CD4-positive, alpha-beta T cell treated with Interleukin-12 subunit alpha and Interleukin-12 subunit beta, for 1 hour (primary cell): Measurements from ENCODE around the gene SGO1.
"Not testable (repeated sequence)": the region's sequence is repeated elsewhere in the genome, so short reads cannot be mapped to it uniquely, and the experiment has no call there.

Experiments
- DNase-seq: peaks from one replicate; pipeline ENCODE4 v3.0.0-alpha.2; 2020

The SGO1 gene

DNA sequence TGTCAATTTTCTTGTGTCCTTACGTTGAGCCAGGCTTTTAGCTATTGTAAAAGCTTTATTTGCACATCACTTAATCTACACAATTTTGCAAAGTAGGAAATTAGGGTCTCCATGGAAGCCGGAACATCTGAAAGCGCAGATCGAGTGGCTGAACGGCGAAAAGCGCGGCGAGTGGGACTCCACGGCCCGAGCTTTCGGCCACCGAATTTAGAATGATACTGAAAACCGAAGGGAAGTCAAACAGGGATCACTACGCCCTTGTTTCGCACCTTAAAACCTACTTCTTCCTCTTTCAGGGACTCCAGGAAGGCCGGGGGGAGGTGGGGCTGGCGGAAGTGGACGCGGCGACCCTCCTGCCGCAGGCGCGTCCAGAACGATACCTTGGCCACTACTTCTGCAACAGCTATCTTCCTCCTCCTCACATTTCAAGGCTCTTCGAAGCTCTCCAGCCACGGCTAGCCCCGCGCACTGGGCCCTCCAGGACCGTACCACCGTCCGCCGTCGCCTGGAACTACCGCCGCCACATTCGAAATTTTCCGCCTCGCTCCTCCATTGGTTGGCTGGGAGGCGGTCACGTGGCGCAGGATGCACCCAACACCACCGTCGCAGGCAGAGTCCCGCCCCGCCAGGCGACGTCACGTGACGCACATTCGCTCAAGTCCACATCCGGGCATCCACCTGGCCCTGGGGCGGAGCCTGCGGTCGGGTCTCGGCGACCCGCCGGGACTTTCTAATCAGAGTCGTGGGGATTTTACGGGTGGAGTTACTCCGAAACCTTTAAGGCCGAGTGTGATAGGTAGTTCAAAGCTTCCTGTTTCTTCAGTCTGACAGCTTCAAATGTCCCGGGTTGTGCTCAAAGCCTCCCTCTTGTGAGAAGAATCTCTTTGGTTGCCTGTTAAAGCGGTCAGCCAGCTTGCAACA lies at the start of gene SGO1:
Gene SGO1, minus strand, starts transcription at position 528 of the 921 bp plus-strand sequence. CDS start 2,179 bp downstream, outside the sequence.
- peak; percentile 100 for DNase-seq

DNA sequence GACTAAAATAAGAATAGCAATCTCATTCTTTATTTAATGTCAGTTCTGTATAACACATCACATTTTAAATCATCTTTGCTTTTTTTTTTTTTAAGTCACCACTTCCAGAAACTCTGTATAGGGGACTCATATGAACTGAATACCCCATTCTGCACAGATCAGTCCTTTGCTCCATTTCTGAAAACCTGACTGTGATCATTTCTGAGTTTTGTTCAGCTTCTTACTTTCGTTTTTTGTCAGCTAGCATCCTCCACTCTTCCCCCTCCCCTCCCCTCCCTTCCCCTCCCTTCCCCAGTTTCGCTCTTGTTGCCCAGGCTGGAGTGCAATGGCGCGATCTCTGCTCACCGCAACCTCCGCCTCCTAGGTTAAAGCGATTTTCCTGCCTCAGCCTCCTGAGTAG lies 49.8 kb upstream of the SGO1 start:
- DNase-seq = no peak

DNA sequence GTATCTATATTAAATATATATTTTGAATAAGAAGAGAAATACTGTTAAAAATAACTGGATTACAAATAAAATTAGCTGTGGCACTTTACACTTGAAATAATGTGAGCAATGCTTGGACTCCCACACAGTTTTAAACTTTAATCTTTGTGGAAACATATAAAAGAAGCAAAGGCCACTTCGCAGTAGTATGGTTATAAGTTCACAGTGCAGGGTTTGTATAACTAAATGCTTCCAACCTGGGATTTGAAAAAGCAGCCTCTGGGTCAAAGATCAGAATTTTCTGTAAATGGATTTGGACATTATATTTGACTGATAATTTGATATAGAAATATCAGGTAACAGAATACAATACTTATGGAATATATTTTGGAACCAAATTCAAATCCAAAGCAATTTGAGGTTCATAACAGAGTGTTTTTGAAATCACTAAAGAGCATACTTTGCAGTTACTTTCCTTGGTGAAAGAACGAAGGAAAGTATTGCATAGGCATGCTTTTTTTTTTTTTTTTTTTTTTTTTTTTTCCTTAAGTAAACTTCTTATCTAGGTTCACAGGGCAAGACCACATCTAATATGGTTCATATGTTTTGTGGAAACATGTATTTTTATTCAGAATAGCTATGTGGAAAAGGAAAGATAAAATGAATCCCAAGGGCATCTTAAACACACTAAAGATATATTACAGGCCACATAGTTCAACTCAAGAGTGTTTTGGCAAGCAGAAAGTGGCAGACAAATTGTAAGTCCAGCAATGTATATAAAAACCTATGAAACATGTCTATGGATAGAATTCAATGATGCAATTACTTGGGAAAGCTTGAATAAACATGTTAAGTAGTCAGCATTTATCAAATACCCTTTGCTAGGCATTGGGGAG lies 47.1 kb upstream of the SGO1 start:
- DNase-seq = no peak

DNA sequence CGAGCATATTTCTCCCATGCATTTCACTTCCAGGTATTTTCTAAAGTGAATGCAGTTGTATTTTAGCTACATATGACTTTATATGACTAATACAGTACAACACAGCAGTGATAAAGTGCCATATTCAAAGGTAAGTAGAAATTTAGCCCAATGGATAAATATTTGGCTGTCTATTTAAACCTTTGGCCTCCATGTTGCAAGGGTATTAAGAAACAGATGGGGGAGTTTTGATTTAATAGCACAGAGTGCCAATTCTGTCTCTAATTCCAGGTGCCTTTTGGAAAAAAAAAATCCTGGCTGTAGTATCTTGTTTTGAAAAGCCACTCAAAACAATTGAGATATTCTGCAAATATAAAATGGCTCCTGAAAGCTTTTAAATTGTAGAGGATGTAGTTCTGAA lies 44.9 kb upstream of the SGO1 start:
- DNase-seq = no peak

DNA sequence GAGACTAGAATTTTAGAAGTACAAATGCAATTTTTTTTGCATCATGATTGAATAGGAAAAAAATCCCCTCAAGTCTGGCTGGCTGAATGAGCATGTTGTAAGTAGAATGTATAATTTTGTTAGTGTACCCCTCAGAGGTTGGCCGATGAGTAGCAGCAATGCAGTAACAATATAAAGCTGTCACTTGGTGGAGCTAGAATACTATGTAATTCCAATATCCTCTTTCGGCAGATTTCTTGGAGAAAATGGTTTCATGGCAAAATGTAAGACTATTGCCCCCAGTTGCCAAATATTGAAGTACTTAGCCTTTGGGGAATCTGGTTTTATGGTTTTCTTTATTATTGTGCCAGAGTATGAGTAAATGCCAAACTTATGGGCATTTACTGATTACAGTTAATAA lies 39.8 kb upstream of the SGO1 start:
- no peak for DNase-seq

DNA sequence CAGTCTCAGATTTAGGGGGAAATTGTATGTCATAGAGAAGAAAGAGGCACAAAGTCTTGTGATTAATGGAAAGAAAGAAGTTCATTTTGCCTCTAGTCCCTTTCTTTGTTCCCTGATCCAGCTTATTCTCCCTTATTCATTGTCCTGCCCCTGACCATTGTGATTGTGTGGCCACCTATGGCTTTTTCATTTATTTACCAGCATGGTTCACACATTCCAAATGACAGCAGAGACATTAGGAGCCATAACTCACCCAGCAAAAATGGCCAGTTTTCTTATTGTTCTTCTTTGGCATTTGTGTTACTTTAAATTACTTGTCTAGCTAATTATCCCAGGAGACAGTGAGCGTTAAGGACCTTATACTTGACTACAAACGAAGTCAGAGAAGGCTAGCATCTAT lies 36.3 kb upstream of the SGO1 start:
- no peak for DNase-seq

DNA sequence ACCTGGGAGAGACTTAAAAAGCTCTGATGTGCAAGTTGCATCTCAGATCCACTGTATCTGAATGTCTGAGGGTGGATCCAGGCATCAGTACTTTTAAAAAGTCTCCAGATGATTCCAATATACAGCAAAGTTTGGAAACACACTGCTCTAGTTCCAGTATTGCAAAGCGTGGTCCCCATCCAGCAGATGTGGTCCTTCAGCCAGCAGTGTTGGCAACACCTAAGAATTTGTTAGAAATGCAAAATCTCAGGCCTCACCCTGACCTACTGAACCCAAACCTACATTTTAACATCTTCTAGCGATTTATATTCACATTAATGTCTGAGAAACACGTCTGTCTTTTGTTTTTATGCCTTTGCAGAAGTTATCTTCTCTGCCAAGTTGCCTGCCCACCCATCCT lies 32.2 kb upstream of the SGO1 start:
- DNase-seq = no peak

DNA sequence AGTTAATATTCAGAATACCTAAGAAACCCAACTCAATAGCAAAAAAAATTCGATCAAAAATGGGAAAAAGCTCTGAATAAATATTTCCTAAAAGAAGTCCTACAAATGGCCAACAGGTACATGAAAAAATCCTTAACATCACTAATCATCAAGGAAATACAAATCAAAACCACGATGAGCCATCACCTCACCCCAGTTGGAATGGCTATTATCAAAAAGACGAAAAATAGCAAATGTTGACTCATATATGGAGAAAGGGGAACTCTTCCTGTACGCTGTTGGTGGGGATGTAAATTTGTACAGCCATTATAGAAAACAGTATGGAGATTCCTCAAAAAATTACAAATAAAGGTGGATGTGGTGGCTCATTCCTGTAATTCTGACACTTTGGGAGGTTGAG lies 29.6 kb upstream of the SGO1 start:
- DNase-seq = no peak

DNA sequence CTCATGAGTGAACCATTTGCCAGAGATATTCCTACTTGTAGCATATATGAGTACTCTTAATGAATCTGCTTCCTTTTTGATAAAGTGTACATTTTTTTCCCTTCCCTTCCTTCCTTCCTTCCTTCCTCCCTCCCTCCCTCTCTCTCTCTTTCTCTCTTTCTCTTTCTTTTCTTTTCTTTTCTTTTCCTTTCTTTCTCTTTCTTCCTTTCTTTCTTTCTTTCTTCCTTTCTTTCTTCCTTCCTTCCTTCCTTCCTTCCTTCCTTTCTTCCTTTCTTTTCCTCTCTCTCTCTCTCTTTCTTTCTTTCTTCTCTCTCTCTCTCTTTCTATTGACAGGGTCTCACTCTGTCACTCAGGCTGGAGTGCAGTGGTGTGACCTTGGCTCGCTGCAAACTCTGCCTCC lies 27.5 kb upstream of the SGO1 start:
- DNase-seq = not testable (repeated sequence)

DNA sequence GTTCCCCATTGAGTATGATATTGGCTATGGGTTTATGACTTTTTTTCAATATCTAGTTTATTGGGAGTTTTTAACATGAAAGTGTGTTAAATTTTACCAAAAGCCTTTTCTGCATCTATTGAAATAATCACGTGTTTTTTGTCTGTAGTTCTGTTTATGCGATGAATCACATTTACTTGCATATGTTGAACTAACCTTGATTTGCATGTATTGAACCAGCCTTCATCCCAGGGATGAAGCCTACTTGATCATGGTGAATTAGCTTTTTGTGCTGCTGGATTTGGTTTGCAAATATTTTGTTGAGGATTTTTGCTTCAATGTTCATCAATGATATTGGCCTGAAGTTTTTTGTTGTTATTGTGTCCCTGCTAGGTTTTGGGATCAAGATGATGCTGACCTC lies 21.9 kb upstream of the SGO1 start:
- DNase-seq = not testable (repeated sequence)

DNA sequence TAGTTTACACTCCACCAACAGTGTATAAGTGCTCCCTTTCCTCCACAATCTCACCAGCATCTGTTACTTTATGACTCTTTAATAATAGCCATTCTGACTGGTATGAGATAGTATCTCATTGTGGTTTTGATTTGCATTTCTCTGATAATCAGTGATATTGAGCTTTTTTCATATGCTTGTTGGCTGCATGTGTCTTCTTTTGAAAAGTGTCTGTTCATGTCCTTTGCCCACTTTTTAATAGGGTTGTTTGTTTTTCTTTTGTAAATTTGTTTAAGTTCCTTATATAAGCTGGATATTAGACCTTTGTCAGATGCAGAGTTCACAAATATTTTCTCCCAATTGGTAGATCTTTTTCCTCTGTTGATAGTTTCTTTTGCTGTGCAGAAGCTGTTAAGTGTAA lies 19.9 kb upstream of the SGO1 start:
- DNase-seq = not testable (repeated sequence)

DNA sequence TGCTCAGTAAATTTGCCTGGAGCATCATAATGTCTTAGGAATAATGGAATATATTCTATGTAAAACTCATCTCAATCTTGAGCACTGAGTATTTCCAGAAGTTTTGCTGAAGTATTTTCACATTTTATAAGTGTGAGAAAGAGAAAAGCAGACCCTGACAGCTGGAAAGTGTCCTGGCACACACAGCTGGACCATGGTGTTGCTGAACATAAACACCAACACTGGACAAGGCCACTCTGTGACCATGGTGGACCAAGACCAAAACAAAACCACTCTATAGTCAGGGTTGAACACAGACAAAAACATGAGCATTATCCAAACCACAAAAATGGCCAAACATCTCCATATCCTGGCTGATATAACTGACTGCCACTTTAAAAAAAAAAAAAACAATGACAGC lies 15.1 kb upstream of the SGO1 start:
- DNase-seq = no peak

DNA sequence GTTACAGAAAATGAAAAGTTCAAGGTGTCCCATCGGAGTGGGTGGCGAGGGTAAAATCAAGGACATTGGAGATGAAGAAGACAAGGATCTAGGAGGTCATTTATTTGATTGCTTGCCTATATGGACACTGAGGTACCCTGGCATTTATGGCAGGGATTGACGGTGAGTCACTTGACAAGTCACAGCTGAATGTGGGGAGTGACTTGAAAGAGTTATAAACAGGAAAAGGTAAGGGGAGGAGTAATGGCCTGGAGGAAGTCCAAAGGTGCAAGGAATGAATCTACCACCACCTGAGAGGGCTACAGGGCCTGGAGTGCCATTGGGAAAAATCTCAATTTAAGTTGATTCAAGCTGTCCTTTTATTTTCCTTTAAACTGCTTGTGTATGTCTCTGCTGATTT lies 11.8 kb upstream of the SGO1 start:
- no peak for DNase-seq

DNA sequence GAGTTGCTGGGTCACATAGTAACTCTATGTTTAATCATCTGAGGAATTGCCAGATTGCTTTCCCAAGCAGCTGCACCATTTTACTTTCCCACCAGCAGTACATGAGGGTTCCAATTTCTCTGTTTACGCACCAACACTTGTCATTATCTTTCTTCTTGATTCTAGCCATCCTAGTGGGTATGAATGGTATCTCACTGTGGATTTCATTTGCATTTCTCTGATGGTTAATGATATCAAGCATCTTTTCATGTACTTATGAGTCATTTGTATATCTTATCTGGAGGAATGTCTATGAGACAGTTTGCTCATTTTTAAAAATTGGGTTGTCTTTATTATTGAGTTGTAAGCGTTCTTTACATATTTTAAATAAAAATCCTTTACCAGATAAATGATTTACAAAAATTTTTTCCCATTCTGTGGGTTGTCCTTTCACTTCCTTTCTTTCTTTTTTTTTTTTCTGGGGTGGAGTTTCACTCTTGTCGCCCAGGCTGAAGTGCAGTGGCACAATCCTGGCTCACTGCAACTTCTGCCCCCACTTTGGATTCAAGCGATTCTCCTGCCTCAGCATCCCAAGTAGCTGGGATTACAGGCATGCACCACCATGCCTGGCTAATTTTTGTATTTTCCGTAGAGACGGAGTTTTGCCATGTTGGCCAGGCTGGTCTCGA lies 8.9 kb upstream of the SGO1 start:
- no peak for DNase-seq

DNA sequence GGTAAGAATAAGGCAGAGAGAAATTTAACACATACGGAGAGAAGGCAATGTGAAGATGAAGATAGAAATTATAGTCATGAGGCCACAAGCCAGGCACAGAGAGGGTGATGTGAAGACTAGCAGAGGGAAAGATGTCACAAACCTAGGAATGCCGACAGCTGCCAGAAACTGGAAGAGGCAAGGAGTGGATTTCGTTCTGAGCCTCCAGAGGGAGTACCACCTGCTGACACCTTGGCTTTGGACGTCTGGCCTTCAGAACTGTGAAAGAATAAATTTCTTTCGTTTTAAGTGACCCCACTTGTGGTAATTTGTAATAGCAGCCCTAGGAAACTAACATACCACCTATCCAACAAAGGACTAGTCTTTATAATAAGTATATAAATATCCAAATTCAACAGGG lies 5.0 kb upstream of the SGO1 start:
- no peak for DNase-seq

DNA sequence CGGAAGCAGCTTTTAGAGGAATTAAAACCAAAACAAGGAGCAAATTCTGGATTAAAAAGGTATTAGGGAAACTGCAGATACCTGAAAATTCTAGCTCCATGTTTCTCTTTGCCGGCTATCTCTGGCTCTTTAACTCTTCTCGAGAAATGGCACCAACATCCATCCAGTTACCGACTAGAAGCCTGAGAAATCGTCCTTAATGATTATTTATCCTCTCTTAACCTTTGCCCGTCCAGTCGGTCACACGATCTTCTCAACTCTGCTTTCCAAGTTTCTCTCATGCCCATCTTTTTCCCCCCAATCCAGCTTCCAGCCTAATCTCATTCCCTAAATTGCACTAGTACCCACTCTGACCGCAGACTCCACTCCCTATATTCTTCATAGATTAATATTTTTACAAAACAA lies 596 bp upstream of the SGO1 start:
- no peak for DNase-seq

DNA sequence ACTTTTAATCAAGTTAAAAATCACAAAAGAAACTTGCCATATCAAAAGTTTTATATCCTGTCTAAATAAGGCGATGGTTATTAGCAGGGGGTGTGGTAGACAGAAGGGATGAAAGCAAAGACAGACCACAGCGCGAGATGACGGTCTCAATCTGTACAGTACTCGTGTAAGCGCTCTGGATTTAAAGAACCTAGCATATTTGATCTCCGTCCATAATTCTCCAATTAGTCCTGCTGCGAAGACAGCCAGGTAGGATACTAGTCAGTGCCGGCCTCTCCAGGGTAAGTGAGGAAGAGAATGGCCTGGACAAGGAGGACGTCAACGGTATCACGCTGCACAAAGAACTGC lies 701 bp downstream of the SGO1 start:
- DNase-seq = peak; percentile 37

DNA sequence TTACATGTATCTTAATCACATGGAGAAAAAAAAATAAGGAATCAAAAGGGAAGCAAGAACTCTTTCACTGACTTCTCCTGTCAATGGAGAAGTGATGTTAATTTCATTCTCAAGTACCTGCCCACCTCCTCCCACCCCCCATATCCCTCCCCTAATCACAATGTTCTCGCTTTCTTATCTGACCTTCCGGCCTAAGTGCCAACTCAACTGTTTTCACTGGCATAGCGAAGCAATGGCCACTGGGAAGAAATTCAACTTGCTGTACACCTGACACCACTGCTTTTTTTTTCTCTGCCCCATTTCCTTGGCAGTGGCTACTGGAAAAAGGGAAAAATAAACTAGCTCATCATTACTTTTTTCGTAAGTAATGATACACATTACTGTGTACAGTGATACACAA lies 3.8 kb downstream of the SGO1 start:
- DNase-seq = no peak

DNA sequence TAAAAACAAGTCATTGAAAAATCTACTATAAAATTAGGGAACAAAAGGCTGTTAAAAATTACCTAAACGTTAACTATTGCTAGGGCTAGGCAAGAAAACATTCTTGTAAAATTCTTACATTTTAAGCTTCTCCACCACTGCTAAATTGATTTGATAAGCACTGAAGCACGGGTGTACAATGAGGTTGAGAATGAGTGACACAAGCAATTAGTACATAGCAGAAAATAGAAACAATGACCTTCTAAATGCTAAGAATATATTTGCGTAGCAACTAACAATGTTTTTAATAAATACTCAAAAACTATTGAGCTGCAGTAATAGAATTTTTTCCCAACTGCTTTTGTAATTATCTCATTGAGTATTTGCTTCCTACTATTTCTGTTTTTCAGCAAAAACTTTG lies 4.7 kb downstream of the SGO1 start:
- no peak for DNase-seq

DNA sequence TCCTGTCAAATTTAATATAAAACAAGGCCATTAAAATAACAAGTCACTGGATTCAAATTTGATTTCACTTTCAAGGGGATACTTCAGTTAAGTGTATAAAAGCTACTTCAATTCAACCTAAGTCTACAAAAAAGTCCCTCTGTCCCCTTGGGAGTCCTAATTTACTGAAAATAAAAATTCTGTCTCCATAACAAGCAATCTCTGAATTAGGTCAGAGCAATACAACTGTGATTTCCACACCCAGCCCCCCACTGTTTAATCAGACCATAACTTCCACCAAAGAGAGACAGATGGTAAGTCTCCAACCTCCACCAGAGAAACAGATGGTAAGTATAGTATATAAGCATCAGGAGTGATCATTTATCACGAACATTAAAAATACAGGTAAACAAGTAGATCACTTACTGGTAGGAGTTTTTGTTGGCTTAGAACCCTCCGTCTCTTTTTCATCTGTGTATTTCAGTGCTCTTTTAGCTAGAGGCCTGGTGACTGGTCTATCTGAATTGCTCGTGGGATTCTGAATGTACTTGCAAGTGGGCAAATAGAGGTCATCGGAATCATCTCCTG lies 12.1 kb downstream of the SGO1 start:
- DNase-seq = no peak

DNA sequence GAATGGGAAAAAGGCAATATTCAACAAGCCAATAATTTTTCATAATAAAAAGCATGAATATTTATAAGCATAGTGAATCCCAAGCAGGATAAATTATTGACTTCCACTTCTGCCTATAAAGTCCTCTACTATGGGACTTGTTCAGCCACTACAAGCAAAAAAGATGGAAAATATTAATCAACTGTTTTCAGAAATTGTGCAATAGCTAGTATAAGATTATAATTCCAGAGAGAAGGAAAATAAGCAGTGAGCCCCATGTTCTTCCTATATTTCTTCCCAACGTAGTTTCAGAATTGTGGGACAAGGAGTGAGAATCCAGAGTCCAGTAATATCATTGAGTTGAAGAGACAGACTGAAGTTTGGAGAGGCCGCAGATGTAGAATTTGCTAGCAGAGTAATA lies 24.3 kb downstream of the SGO1 start:
- no peak for DNase-seq

DNA sequence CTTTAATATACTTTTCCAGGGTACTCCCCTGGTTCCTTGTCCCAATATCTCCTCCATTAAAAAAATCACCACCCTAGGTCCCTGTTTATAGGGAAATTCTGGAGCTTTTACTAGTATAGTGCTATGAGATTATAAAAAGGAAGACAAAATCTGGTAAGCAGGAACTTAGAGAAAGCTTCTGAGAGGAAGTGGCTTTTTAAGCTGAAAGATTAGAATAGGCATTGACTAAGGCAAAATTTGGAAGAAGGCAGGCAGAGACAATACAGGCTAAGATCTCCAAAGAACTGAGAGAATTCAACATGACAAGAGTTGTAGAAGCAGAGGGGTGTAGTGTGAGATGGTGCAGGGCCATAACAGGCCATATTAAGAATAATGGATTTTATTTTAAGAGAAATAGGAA lies 25.8 kb downstream of the SGO1 start:
- no peak for DNase-seq

DNA sequence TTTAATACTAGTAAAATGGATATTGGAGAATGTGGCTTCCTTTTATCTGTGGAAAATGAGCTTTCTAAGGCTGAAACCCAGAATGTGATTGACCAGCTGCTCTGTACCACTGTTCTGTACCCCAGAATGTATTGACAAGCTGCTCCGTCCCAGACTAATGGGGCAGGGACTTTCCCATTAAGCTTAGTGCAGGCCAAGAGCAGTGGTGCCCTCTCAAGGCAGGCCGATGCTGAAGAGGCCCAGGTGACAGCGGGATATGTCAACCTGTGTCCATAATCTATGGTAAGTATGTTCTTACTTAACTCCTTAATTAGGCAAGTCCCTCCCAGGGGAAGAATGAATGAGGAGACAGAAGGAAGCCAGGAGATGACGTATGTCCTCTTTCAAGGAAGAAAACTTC lies 31.1 kb downstream of the SGO1 start:
- DNase-seq = no peak
